Motor neuron (in vitro differentiated cells): Measurements from ENCODE around the gene KLHL29. TPM values are rescaled to one million over a fixed set of nuclear protein-coding genes. Genes with fewer than 3 reads are reported as not detected.

ENCODE experiments used
- ATAC-seq, 8 experiments: fragments of 200-7000 bp; cut with Tn5 transposase; replicated peaks in 6 of 8; 2 replicates each; pipeline ENCODE4 v1.8.0; 2021; ENCODE audit warnings: mild to moderate bottlenecking in 8 of 8, moderate library complexity in 8 of 8
- H3K27ac ChIP-seq, 2 donors: fragments of 250-450 bp; sonication (Bioruptor Pico); 2 replicates each; pipeline ENCODE4 v1.9.0; 2021; ENCODE audit warnings: antibody characterized with exemption in 2 of 2, mild to moderate bottlenecking in 2 of 2, moderate library complexity in 1 of 2
- H3K4me1 ChIP-seq, 2 donors: fragments of 250-450 bp; sonication (Bioruptor Pico); replicated peaks in 1 of 2; 2 replicates each; pipeline ENCODE4 v1.6.1; 2021; ENCODE audit warnings: antibody characterized with exemption in 2 of 2, mild to moderate bottlenecking in 2 of 2, moderate library complexity in 1 of 2
- H3K4me3 ChIP-seq, 5 donors: fragments of 250-450 bp; sonication (Bioruptor Pico); 2 replicates each; pipeline ENCODE4 v1.9.0; 2021; ENCODE audit warnings: antibody characterized with exemption in 5 of 5, mild to moderate bottlenecking in 5 of 5, moderate library complexity in 4 of 5
- WGBS, 10 experiments: fragments of 450-650 bp; shearing (Covaris generic); methylation state at CpG; one replicate each; pipeline ENCODE4 v1.0.0; 2022; 5-methylcytosine and 5-hydroxymethylcytosine counted together
- in situ Hi-C, 9 experiments: fragments of 400-800 bp; cut with MboI; loops; one replicate each; pipeline ENCODE4 v1.15.0; 2021; ENCODE audit warnings: low sequenced_read_pairs in 9 of 9, low pct_unique_long_range_greater_than_20kb in 2 of 9; ENCODE audit not compliant: unreplicated experiment in 9 of 9
- total RNA-seq, 8 experiments: library from RNA; unstranded; fragments of 300-600 nt; gene quantifications; 2 replicates each; pipeline versions ENCODE4 v1.2.3 to v1.2.4, GENCODE V29; 2022

The KLHL29 gene
- total RNA-seq, 8 experiments from 2014 or later, result 4.1 to 58.7 (median 5.4) TPM

- in situ Hi-C loops, result no loop called here
- 86 to 98% (median 93%) methylated on average over 2 to 13 of the region's 20 CpGs; no CpG with 5 or more reads in 1 of the 10 experiments for WGBS, 10 experiments
- Histone ChIP-seq H3K4me1 (peaks cover 29 to 32% of the 10 kb centered on the region in 2 donors), H3K27ac (no peak overlapping the region), H3K4me3 (no peak overlapping the region)
- ATAC-seq, result no peak
Measured at GRCh38 chr2:23559561-23560239, 174.7 kb downstream of the KLHL29 start.

- H3K27ac ChIP-seq, result no peak overlapping the region
- H3K4me1 ChIP-seq, result peaks cover 27 to 36% of the 10 kb centered on the region in 2 donors
- peak; percentile 25 to 62 (median 47) for ATAC-seq
- 80 to 100% (median 96%) methylated on average over 1 to 4 of the region's 7 CpGs; no CpG with 5 or more reads in 3 of the 10 experiments for WGBS, 10 experiments
- in situ Hi-C loops, result no loop called here
- H3K4me3 ChIP-seq, result no peak overlapping the region
Measured at GRCh38 chr2:23561088-23561487, 176.1 kb downstream of the KLHL29 start.

- ATAC-seq, result no peak
- Histone ChIP-seq H3K4me3 (no peak overlapping the region), H3K4me1 (peaks cover 32 to 40% of the 10 kb centered on the region in 2 donors), H3K27ac (no peak overlapping the region)
- 60 to 84% (median 70%) methylated on average over 1 to 9 of the region's 9 CpGs; no CpG with 5 or more reads in 2 of the 10 experiments for WGBS, 10 experiments
- in situ Hi-C loops, result no loop called here
Measured at GRCh38 chr2:23561544-23561943, 176.6 kb downstream of the KLHL29 start.

DNA sequence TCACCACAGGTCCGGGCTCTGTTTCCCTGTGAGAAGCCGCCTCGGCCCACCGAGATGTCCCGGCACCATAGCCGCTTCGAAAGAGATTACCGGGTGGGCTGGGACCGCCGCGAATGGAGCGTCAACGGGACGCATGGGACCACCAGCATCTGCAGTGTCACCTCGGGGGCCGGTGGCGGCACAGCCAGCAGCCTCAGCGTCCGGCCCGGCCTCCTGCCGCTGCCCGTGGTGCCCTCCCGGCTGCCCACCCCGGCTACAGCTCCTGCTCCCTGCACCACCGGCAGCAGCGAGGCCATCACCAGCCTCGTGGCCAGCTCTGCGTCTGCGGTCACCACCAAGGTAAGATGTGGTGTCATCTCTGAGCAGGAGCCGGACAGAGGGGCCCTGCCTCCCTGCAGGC, 177.2 kb downstream of the KLHL29 start:
- in situ Hi-C loops, result no loop called here
- Histone ChIP-seq H3K4me3 (no peak overlapping the region), H3K27ac (no peak overlapping the region), H3K4me1 (peaks cover 38 to 46% of the 10 kb centered on the region in 2 donors)
- WGBS, 10 experiments, result 94 to 100% (median 100%) methylated on average over 2 to 11 of the region's 30 CpGs; no CpG with 5 or more reads in 7 of the 10 experiments
- no peak for ATAC-seq

DNA sequence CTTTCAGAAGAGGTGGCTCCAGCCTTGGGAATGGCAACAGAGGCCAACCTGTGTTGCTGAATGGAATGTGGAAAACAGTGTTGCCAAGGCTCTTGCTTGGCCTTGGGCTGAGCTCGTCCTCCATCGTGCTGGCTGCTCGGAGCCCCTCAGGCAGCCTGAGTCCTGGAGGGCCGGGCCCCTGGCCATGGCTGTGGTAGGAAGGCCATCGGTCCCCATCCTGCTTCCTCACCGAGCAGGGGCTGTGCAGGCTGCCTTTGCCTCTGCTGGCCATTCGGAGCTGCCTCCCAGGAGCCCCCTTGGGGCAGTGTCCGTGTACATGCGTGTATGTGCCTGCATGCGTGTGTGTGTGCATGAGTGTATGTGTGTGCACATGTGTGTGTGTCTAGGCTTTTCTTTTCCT, 178.2 kb downstream of the KLHL29 start:
- peak in 2 of 8 experiments; percentile 2 to 8 for ATAC-seq
- 60 to 100% (median 82%) methylated on average over 1 to 5 of the region's 10 CpGs; no CpG with 5 or more reads in 4 of the 10 experiments for WGBS, 10 experiments
- in situ Hi-C loops, result no loop called here
- peaks cover 48 to 55% of the 10 kb centered on the region in 2 donors for H3K4me1 ChIP-seq
- no peak overlapping the region for H3K27ac ChIP-seq
- H3K4me3 ChIP-seq, result no peak overlapping the region

GRCh38 chr2:23563673-23564614, 179.0 kb downstream of the KLHL29 start:
- Histone ChIP-seq H3K4me1 (peaks cover 52 to 55% of the 10 kb centered on the region in 2 donors), H3K27ac (peak overlapping the region in 1 of 2 donors; percentile 9), H3K4me3 (no peak overlapping the region)
- in situ Hi-C loops, result no loop called here
- peak; percentile 24 to 84 (median 43) for ATAC-seq
- 0 to 60% (median 22%) methylated on average over 1 to 3 of the region's 22 CpGs; no CpG with 5 or more reads in 5 of the 10 experiments for WGBS, 10 experiments

DNA sequence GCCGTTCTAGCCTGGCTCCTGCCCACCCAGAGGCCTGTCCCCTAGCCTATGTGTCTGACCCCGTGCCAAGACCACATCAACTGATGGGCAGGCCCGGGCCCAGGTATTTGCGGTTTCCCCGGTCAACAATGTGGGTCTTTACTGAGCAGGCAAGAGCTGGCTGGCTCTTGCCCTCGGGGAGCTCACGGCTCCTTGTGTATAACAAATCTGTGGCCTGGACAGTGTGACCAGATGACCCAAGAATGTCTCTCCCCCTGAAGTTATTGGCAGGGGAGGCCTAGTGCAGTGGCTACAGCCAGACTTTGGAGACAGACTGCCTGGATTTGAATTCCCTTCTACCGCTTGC, 179.6 kb downstream of the KLHL29 start:
- in situ Hi-C loops, result no loop called here
- H3K4me3 ChIP-seq, result no peak overlapping the region
- H3K27ac ChIP-seq, result no peak overlapping the region
- ATAC-seq, result peak in 1 of 8 experiments; percentile 14
- H3K4me1 ChIP-seq, result peaks cover 57 to 58% of the 10 kb centered on the region in 2 donors
- 80 to 93% (median 83%) methylated on average over 1 to 3 of the region's 8 CpGs; no CpG with 5 or more reads in 7 of the 10 experiments for WGBS, 10 experiments

DNA sequence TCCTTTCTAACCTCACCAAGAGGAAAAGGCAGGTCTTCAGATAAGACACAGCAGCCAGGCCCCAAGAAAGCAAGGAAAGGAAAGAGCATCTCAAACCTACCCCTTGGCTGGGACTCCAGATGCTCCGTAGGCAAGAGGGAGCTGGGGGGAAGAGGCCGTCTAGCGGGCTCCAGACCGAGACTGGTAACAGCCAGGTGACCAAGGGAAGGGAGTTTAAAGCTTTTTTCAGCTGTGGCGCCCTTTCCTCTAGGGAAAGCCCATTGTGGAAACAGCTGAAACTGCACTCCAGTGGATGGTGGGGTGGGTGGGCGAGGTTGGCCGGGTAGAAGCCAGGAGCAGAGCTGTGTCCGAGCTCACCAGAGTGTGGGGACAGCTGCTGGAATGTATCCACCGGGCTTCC, 180.4 kb downstream of the KLHL29 start:
- 100% methylated on average over 1 to 4 of the region's 9 CpGs; no CpG with 5 or more reads in 6 of the 10 experiments for WGBS, 10 experiments
- no peak for ATAC-seq
- in situ Hi-C loops, result no loop called here
- Histone ChIP-seq H3K27ac (no peak overlapping the region), H3K4me3 (no peak overlapping the region), H3K4me1 (peaks cover 64% of the 10 kb centered on the region in 2 donors)

- H3K4me1 ChIP-seq, result peaks cover 64% of the 10 kb centered on the region in 2 donors
- peak overlapping the region; percentile 54 to 65 for H3K27ac ChIP-seq
- peak in 3 of 8 experiments; percentile 0 to 6 (median 2) for ATAC-seq
- in situ Hi-C loops, result no loop called here
- 40 to 90% (median 53%) methylated on average over 1 to 5 of the region's 6 CpGs; no CpG with 5 or more reads in 7 of the 10 experiments for WGBS, 10 experiments
- H3K4me3 ChIP-seq, result no peak overlapping the region
Measured at GRCh38 chr2:23565814-23566213, 180.8 kb downstream of the KLHL29 start.

DNA sequence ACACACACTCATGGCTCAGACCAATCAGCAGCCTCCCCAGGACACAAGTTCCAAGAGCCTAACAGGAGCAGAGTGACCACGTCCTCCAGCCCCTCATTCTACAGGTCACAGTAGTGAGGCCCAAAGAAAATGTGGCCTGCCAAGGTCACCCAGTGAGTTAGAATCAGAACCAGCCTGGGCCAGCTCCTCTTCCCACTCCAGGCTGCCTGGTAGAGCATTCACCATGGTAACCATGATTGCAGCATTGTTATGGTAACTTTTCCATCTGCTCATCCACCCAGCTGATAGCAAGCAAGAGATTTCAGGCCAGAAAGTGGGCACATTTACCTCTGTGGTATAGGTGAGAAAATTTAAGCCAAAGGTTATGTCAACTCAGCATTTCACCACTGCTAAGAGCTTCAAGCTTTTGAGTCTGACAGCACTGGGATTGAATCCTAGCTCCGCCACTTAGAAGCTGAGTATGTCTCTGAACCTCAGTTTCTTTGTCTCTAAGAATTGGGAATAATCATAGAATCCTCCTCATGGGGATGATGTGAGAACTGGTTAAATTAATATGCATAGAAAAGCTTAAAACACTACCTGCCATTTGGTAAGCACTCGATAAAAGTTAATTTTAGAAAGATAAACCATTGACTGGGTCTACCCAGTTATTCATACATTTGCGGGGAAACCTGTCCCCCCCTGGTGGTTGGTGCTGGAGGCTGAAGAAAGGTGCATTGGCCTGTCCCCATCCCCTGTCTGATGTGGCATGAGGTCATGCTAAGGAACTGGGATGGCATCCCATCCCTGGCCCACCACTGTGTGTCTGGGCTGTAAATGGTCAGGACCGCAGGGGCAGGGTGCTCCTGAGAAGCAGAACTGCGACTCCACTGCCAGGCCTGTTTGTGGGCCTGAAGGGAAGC, 181.5 kb downstream of the KLHL29 start:
- Histone ChIP-seq H3K27ac (peak overlapping the region; percentile 54 to 65), H3K4me3 (no peak overlapping the region), H3K4me1 (peaks cover 60 to 62% of the 10 kb centered on the region in 2 donors)
- 67 to 100% (median 94%) methylated on average over 1 to 3 of the region's 6 CpGs; no CpG with 5 or more reads in 2 of the 10 experiments for WGBS, 10 experiments
- ATAC-seq, result peak in 5 of 8 experiments; percentile 48 to 63 (median 57)
- in situ Hi-C loops, result no loop called here

DNA sequence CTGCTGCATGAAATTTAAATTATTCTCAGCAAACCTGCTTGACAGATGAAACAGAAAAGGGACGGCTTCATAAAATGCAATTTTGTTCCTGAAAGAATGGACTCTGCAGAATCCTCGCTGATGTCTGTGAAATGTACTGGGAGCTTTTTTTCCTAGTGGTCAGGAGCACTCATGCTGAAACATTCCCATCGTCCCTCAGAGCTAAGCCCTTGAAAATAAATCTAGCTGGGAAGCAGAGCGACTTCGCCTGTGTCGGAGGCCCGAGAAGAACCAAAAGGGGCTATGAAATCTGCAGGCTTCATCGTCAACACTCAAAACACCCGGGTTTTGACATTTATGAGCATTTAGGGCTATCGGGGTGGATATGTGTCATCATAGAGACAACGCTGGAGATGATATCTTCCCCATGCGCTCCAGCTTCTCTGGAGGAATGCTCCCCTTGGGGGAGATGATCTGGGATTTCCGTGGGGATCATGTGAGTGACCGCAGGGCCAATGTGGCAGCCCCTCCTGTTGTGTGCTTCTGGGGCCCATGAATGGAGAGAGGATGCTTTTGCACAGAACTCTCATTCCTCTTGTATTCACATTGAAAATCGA, 182.3 kb downstream of the KLHL29 start:
- no peak overlapping the region for H3K4me3 ChIP-seq
- peak in 5 of 8 experiments; percentile 3 to 64 (median 60) for ATAC-seq
- in situ Hi-C loops, result no loop called here
- peak overlapping the region; percentile 39 to 65 for H3K27ac ChIP-seq
- WGBS, 10 experiments, result 47 to 96% (median 83%) methylated on average over 2 to 11 of the region's 15 CpGs; no CpG with 5 or more reads in 1 of the 10 experiments
- H3K4me1 ChIP-seq, result peaks cover 62 to 65% of the 10 kb centered on the region in 2 donors

- Histone ChIP-seq H3K4me3 (no peak overlapping the region), H3K27ac (no peak overlapping the region), H3K4me1 (peaks cover 57 to 61% of the 10 kb centered on the region in 2 donors)
- in situ Hi-C loops, result no loop called here
- no peak for ATAC-seq
- WGBS, 10 experiments, result 60 to 100% (median 90%) methylated on average over 1 to 2 of the region's 2 CpGs; no CpG with 5 or more reads in 4 of the 10 experiments
Measured at GRCh38 chr2:23568211-23568610, 183.2 kb downstream of the KLHL29 start.
